Measurements from ENCODE around the gene TBC1D22A. TPM values are rescaled to one million over a fixed set of nuclear protein-coding genes. Genes with fewer than 3 reads are reported as not detected.

Gene TBC1D22A, protein sequence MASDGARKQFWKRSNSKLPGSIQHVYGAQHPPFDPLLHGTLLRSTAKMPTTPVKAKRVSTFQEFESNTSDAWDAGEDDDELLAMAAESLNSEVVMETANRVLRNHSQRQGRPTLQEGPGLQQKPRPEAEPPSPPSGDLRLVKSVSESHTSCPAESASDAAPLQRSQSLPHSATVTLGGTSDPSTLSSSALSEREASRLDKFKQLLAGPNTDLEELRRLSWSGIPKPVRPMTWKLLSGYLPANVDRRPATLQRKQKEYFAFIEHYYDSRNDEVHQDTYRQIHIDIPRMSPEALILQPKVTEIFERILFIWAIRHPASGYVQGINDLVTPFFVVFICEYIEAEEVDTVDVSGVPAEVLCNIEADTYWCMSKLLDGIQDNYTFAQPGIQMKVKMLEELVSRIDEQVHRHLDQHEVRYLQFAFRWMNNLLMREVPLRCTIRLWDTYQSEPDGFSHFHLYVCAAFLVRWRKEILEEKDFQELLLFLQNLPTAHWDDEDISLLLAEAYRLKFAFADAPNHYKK
- total RNA-seq, result 15.0 TPM

DNA sequence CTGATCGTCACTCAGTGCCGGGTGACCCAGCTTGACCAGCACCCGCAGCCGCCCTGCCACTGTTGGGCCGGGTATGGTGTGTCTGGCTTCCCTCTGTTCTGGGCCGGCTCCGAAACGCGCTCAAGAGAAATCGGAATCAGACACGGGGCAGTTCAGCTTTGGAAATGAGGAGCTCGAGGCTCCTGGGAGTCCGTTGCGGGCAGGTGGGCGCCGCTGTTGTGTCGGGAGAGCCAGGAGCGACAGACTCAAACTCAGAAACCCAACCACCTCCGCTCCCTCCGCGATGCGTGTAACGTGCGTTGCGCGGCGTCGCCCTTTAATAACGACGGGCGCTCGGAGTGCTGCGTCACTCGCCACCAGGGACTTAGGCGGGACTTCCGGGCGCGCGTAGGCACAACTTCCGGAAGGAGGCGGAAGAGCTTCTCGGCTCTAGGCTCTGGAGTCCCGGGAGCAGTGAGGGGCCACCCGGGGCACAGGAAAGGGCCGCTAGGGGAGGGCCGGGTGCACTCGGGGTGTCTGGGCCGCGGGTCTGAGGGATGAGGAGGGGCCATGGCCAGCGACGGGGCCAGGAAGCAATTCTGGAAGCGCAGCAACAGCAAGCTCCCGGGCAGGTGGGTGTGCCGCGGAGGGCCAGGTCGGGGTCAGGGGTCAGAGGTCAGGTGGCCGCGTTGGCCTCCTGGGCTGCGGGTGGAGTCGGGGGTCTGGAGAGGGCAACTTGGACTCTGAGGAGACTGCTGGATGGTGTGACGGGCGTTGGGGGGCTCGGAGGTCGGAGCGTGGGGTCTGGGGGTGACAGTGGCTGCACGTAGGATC is at the start of gene TBC1D22A:
Gene TBC1D22A, plus strand, starts transcription at position 413 of the 813 bp plus-strand sequence. Its CDS starts 137 bp downstream, at position 550.

GRCh38 chr22:46737976-46738646 is 24.3 kb upstream of the TBC1D22A start, which contains the start of gene CERK:
Gene CERK (minus strand): TSS chr22:46738252. CDS start chr22:46738148, 104 bp downstream.

Other genes starting within 250 kb of the TBC1D22A start
- 32.1 TPM for gene CELSR1, start 225.0 kb upstream of the TBC1D22A start, total RNA-seq
- 31.3 TPM for gene GRAMD4, start 142.3 kb upstream of the TBC1D22A start, total RNA-seq
- gene CERK, start 24.4 kb upstream of the TBC1D22A start, total RNA-seq, result 44.4 TPM